HG02884 (cell line): Measurements from ENCODE around the gene AP2A2.

Source experiments
- ATAC-seq: cut with Tn5 transposase; IDR thresholded peaks from one replicate; pipeline ENCODE4 v1.9.1; 2021; ENCODE audit warnings: mild to moderate bottlenecking, moderate library complexity; ENCODE audit not compliant: unreplicated experiment

Gene AP2A2

GRCh38 chr11:1026641-1027482 is 101.2 kb downstream of the AP2A2 start:
- ATAC-seq: no peak

GRCh38 chr11:1027483-1028290 is 102.0 kb downstream of the AP2A2 start:
- no peak for ATAC-seq

GRCh38 chr11:1028291-1028540 is 102.5 kb downstream of the AP2A2 start:
- ATAC-seq: no peak

- no peak for ATAC-seq
These were observed 102.9 kb downstream of the AP2A2 start for GRCh38 chr11:1028616-1029015.

- ATAC-seq: no peak
These were observed 103.4 kb downstream of the AP2A2 start for GRCh38 chr11:1029051-1029450.

- ATAC-seq: no peak
These were observed 104.0 kb downstream of the AP2A2 start for GRCh38 chr11:1029654-1030053.

GRCh38 chr11:1030086-1030485 is 104.4 kb downstream of the AP2A2 start:
- no peak for ATAC-seq

- ATAC-seq: no peak
These were observed 104.9 kb downstream of the AP2A2 start for GRCh38 chr11:1030556-1030955.

- no peak for ATAC-seq
These were observed 105.6 kb downstream of the AP2A2 start for GRCh38 chr11:1031121-1031899.

- no peak for ATAC-seq
These were observed 106.7 kb downstream of the AP2A2 start for GRCh38 chr11:1032310-1032891.

- no peak for ATAC-seq
These were observed 107.5 kb downstream of the AP2A2 start for GRCh38 chr11:1033016-1033798.

GRCh38 chr11:1034001-1034400 is 108.3 kb downstream of the AP2A2 start:
- no peak for ATAC-seq

- no peak for ATAC-seq
These were observed 109.0 kb downstream of the AP2A2 start for GRCh38 chr11:1034456-1035295.

- ATAC-seq: no peak
These were observed 110.1 kb downstream of the AP2A2 start for GRCh38 chr11:1035577-1036283.

GRCh38 chr11:1036303-1036923 is 110.7 kb downstream of the AP2A2 start, which contains the start of gene MUC6:
Gene MUC6, minus strand, starts transcription at chr11:1036718. Its CDS starts 63 bp downstream, at chr11:1036655.
- no peak for ATAC-seq

- no peak for ATAC-seq
These were observed 111.3 kb downstream of the AP2A2 start for GRCh38 chr11:1036931-1037330.

GRCh38 chr11:1037506-1038055 is 111.9 kb downstream of the AP2A2 start:
- ATAC-seq: no peak

GRCh38 chr11:1038361-1038760 is 112.7 kb downstream of the AP2A2 start:
- no peak for ATAC-seq
